K562 (cell line): Measurements from ENCODE around the gene MUC5B. TPM values are rescaled to one million over a fixed set of nuclear protein-coding genes. Genes with fewer than 3 reads are reported as not detected.

Experiments used
- ARID3B ChIP-seq: fragments of 250-450 bp; sonication (Bioruptor Pico); IDR thresholded peaks from 2 replicates; pipeline ENCODE4 v1.4.0; 2020; ENCODE audit warnings: borderline replicate concordance
- ARNT ChIP-seq, 2 experiments: fragments of 450-650 bp; IDR thresholded peaks; 2 replicates each; pipeline ENCODE4 v1.6.1; 2016; ENCODE audit warnings: mild to moderate bottlenecking in 1 of 2
- ATF1 ChIP-seq, 2 experiments: fragments of 450-650 bp in 1 of 2; IDR thresholded peaks; 2 replicates each; pipeline ENCODE4 v1.6.1; 2016; ENCODE audit warnings: missing compliant biosample characterization in 1 of 2, missing genetic modification characterization in 1 of 2
- BACH1 ChIP-seq: fragments of 200-800 bp; sonication (Bioruptor generic); IDR thresholded peaks from 2 replicates; pipeline ENCODE4 v1.6.1; 2016; ENCODE audit warnings: missing genetic modification characterization, missing compliant biosample characterization
- BHLHE40 ChIP-seq: IDR thresholded peaks from 2 replicates; pipeline ENCODE4 v1.6.1; 2011; ENCODE audit warnings: low read length, improper control_type of control experiment
- CBX3 ChIP-seq, 2 experiments: IDR thresholded peaks; 1 replicate in 1 of 2; 2 replicates in 1 of 2; pipeline ENCODE4 v1.6.1; 2012; ENCODE audit warnings: inconsistent platforms in 2 of 2, low read length in 2 of 2, borderline replicate concordance in 1 of 2, control low read depth in 1 of 2
- CBX5 ChIP-seq: IDR thresholded peaks from 2 replicates; pipeline ENCODE4 v1.6.1; 2014; ENCODE audit warnings: low read depth, borderline replicate concordance
- ERF ChIP-seq: fragments of 450-650 bp; formaldehyde crosslinking; IDR thresholded peaks from 2 replicates; pipeline ENCODE4 v1.4.0; 2020; ENCODE audit warnings: mild to moderate bottlenecking, mixed read lengths
- FOXJ2 ChIP-seq: fragments of 200-800 bp; sonication (Bioruptor generic); IDR thresholded peaks from 2 replicates; pipeline ENCODE4 v1.6.1; 2016; ENCODE audit warnings: missing genetic modification characterization, missing compliant biosample characterization
- FOXJ3 ChIP-seq: sonication (generic); formaldehyde crosslinking; IDR thresholded peaks from 2 replicates; pipeline ENCODE4 v1.4.0; 2020; ENCODE audit warnings: mild to moderate bottlenecking, missing genetic modification reagents
- KDM2B ChIP-seq: fragments of 250-450 bp; sonication (Bioruptor Pico); IDR thresholded peaks from 2 replicates; pipeline ENCODE4 v1.8.0; 2021; ENCODE audit warnings: mild to moderate bottlenecking, moderate library complexity
- L3MBTL2 ChIP-seq: fragments of 450-650 bp; IDR thresholded peaks from 2 replicates; pipeline ENCODE4 v1.6.1; 2016; ENCODE audit warnings: mild to moderate bottlenecking, moderate library complexity
- NFE2 ChIP-seq: IDR thresholded peaks from 2 replicates; pipeline ENCODE4 v1.6.1; 2014; ENCODE audit warnings: antibody characterized with exemption, low read depth
- NR2C1 ChIP-seq, 2 experiments: fragments of 450-650 bp; IDR thresholded peaks; 2 replicates each; pipeline ENCODE4 v1.6.1; 2017; ENCODE audit warnings: mild to moderate bottlenecking in 2 of 2, antibody characterized with exemption in 1 of 2, inconsistent platforms in 1 of 2, missing compliant biosample characterization in 1 of 2, missing genetic modification characterization in 1 of 2
- OTX1 ChIP-seq: fragments of 450-650 bp; formaldehyde crosslinking; IDR thresholded peaks from 2 replicates; pipeline ENCODE4 v1.4.0; 2022; ENCODE audit warnings: mild to moderate bottlenecking
- PCBP2 ChIP-seq: fragments of 200-400 bp; formaldehyde crosslinking; IDR thresholded peaks from 2 replicates; pipeline ENCODE4 v1.6.1; 2018; ENCODE audit warnings: low read length, low read depth, mild to moderate bottlenecking, moderate library complexity; ENCODE audit not compliant: poor library complexity, severe bottlenecking
- PHF8 ChIP-seq: fragments of 200-600 bp; sonication (generic); IDR thresholded peaks from 2 replicates; pipeline ENCODE4 v1.6.1; 2012; ENCODE audit warnings: mixed run types, mild to moderate bottlenecking, inconsistent platforms, low read length, moderate library complexity, borderline replicate concordance
- SMAD4 ChIP-seq: fragments of 250-450 bp; sonication (Bioruptor Pico); conservative IDR thresholded peaks from 2 replicates; pipeline ENCODE4 v1.8.0; 2021; ENCODE audit warnings: inconsistent platforms, mild to moderate bottlenecking, moderate library complexity
- SNAPC5 ChIP-seq: fragments of 250-450 bp; sonication (Bioruptor Pico); IDR thresholded peaks from 2 replicates; pipeline ENCODE4 v1.8.0; 2021; ENCODE audit warnings: moderate library complexity, mild to moderate bottlenecking, inconsistent platforms
- SRSF3 ChIP-seq: fragments of 200-400 bp; formaldehyde crosslinking; IDR thresholded peaks from 2 replicates; pipeline ENCODE4 v1.6.1; 2016; ENCODE audit warnings: mild to moderate bottlenecking, low read length, moderate library complexity; ENCODE audit not compliant: insufficient read depth
- TCFL5 ChIP-seq: fragments of 250-450 bp; sonication (Bioruptor Pico); conservative IDR thresholded peaks from 2 replicates; pipeline ENCODE4 v1.6.1; 2021; ENCODE audit warnings: mild to moderate bottlenecking, moderate library complexity, matching md5 sums
- TFAP4 ChIP-seq: sonication (generic); formaldehyde crosslinking; IDR thresholded peaks from 2 replicates; pipeline ENCODE4 v1.8.0; 2022; ENCODE audit warnings: missing genetic modification reagents, mild to moderate bottlenecking, moderate library complexity, borderline replicate concordance
- U2AF2 ChIP-seq: fragments of 200-400 bp; formaldehyde crosslinking; optimal IDR thresholded peaks from 2 replicates; pipeline ENCODE3; 2017; ENCODE audit warnings: low read depth, mild to moderate bottlenecking, low read length
- ZNF408 ChIP-seq: fragments of 250-450 bp; sonication (Bioruptor Pico); IDR thresholded peaks from 2 replicates; pipeline ENCODE4 v1.4.0; 2020; ENCODE audit warnings: low read depth, mild to moderate bottlenecking, moderate library complexity
- ZNF512 ChIP-seq: IDR thresholded peaks from 2 replicates; pipeline ENCODE4 v1.6.1; 2016; ENCODE audit warnings: missing genetic modification characterization, missing compliant biosample characterization
- ZNF668 ChIP-seq: fragments of 250-450 bp; sonication (Bioruptor Pico); IDR thresholded peaks from 2 replicates; pipeline ENCODE4 v1.8.0; 2022; ENCODE audit warnings: mild to moderate bottlenecking, inconsistent platforms
- ZNF707 ChIP-seq: fragments of 250-450 bp; sonication (Bioruptor Pico); conservative IDR thresholded peaks from 2 replicates; pipeline ENCODE4 v1.8.0; 2022; ENCODE audit warnings: inconsistent platforms, mild to moderate bottlenecking, moderate library complexity
- ZNF79 ChIP-seq: fragments of 250-450 bp; sonication (Bioruptor Pico); IDR thresholded peaks from 2 replicates; pipeline ENCODE4 v1.4.0; 2020; ENCODE audit warnings: low read depth, mild to moderate bottlenecking, moderate library complexity
- polyA plus RNA-seq, 8 experiments: library from polyadenylated mRNA; depleted of rRNA in 4 of 8; stranded (reverse) in 5 of 8; unstranded in 3 of 8; fragments of >200 nt; fragmentation: Nextera tagmentation in 2 of 8; fragmentation: Illumina TruSeq in 1 of 8; extraction: Ambion mirVana in 2 of 8; extraction: Trizol in 1 of 8; gene quantifications; 2 replicates each; pipeline versions ENCODE4 v1.2.1 to v1.2.3, GENCODE V29; 2011 to 2014; ENCODE audit warnings: inconsistent platforms in 1 of 8, missing spikeins in 1 of 8
- total RNA-seq, 7 experiments: library from RNA; depleted of rRNA in 6 of 7; stranded (reverse); fragments of >200 nt in 6 of 7; fragmentation: Illumina TruSeq in 2 of 7; extraction: Trizol in 2 of 7; gene quantifications; 2 replicates each; pipeline versions ENCODE4 v1.2.1 to v1.2.3, GENCODE V29; 2011 to 2021; ENCODE audit warnings: low replicate concordance in 1 of 7

The MUC5B gene
- total and polyA plus RNA-seq, 9 of the 15 experiments (the other 6 are each of a cell fraction or from before 2014, with no cell fraction given): 0.04 to 0.95 TPM; not detected in 7

GRCh38 chr11:1271002-1271401 is 48.1 kb downstream of the MUC5B start (continued):
- no peak for TF ChIP-seq ZNF512 (tag)
- TF ChIP-seq CBX3 (IDR thresholded peaks at IDR 0.05; ENCODE audit: borderline replicate concordance in 1 of 2, low read length in 2 of 2): no peak
- TF ChIP-seq FOXJ3 (CRISPR knock-in tag): no peak
- no peak for TF ChIP-seq ZNF408 (CRISPR knock-in tag)
- TF ChIP-seq ZNF79 (CRISPR knock-in tag): no peak
- TF ChIP-seq TFAP4 (CRISPR knock-in tag): no peak
- no peak for TF ChIP-seq OTX1 (CRISPR knock-in tag)
- TF ChIP-seq ARID3B (CRISPR knock-in tag): no peak
- no peak for TF ChIP-seq ZNF707
- no peak for TF ChIP-seq SMAD4 (CRISPR knock-in tag)
- no peak for TF ChIP-seq NR2C1 (IDR thresholded peaks at IDR 0.05)
- TF ChIP-seq NR2C1 (tag; IDR thresholded peaks at IDR 0.05): no peak
- TF ChIP-seq PCBP2: no peak
- TF ChIP-seq L3MBTL2: peak; percentile 45; the same call in 1 of the 2 replicates
- no peak for TF ChIP-seq BHLHE40
- TF ChIP-seq ARNT (IDR thresholded peaks at IDR 0.05): no peak
- no peak for TF ChIP-seq KDM2B (CRISPR knock-in tag)
- TF ChIP-seq PHF8: no peak
- TF ChIP-seq ZNF668 (CRISPR knock-in tag): no peak
- TF ChIP-seq TCFL5 (CRISPR knock-in tag): no peak
- no peak for TF ChIP-seq SRSF3
- TF ChIP-seq ATF1 (CRISPR knock-in tag; IDR thresholded peaks at IDR 0.05): no peak
- 0 out of 2 replicates have a peak, but pooled peaks have one; percentile 31 for TF ChIP-seq ATF1 (tag; IDR thresholded peaks at IDR 0.05)
- TF ChIP-seq BACH1 (tag): no peak
- TF ChIP-seq ERF (CRISPR knock-in tag): no peak
- no peak for TF ChIP-seq FOXJ2 (tag)
- TF ChIP-seq U2AF2: no peak
- peak; percentile 43; the same call in 1 of the 2 replicates for TF ChIP-seq NFE2
- TF ChIP-seq CBX5: no peak
- TF ChIP-seq SNAPC5 (CRISPR knock-in tag): no peak
